Activated T-cell treated with anti-CD3 and anti-CD28 coated beads, Interleukin-2, amount 50 U/mL, for 72 hours (primary cell): ENCODE results near the gene C2orf92. TPM values are rescaled to one million over a fixed set of nuclear protein-coding genes. Genes with fewer than 3 reads are reported as not detected.

Experiments
- ATAC-seq, 2 donors: fragments of 150-1000 bp; cut with Tn5 transposase; replicated peaks in 1 of 2; 2 replicates each; pipeline ENCODE4 v1.10.0; 2021; ENCODE audit warnings: moderate library complexity in 2 of 2, mild to moderate bottlenecking in 1 of 2
- DNase-seq, 2 donors: peaks; one replicate each; pipeline ENCODE4 v3.0.0; 2021 to 2022; ENCODE audit warnings: mixed read lengths in 1 of 2
- H3K27ac Mint-ChIP-seq: one replicate; pipeline ENCODE4 v1.8.0; 2022; ENCODE audit warnings: mild to moderate bottlenecking, moderate library complexity, mixed read lengths
- H3K27me3 Mint-ChIP-seq: one replicate; pipeline ENCODE4 v1.8.0; 2022; ENCODE audit warnings: low read depth, mixed read lengths
- H3K36me3 Mint-ChIP-seq, 2 donors: one replicate each; pipeline ENCODE4 v1.8.0; 2022; ENCODE audit warnings: mixed read lengths in 2 of 2, mild to moderate bottlenecking in 1 of 2; ENCODE audit not compliant: insufficient read depth in 2 of 2
- H3K4me1 Mint-ChIP-seq: one replicate; pipeline ENCODE4 v1.8.0; 2022; ENCODE audit warnings: low read depth, mixed read lengths
- H3K4me3 Mint-ChIP-seq, 2 donors: one replicate each; pipeline ENCODE4 v1.8.0; 2022; ENCODE audit warnings: mild to moderate bottlenecking in 2 of 2, mixed read lengths in 2 of 2, moderate library complexity in 2 of 2
- H3K9me3 Mint-ChIP-seq, 2 donors: one replicate each; pipeline ENCODE4 v1.8.0; 2022; ENCODE audit warnings: mixed read lengths in 2 of 2
- total RNA-seq, 2 donors: library from RNA; stranded (reverse); gene quantifications; one replicate each; pipeline ENCODE4 v1.2.3, GENCODE V29; 2022

Gene C2orf92
- total RNA-seq, 2 donors from 2014 or later: 15.2 to 18.0 TPM

DNA sequence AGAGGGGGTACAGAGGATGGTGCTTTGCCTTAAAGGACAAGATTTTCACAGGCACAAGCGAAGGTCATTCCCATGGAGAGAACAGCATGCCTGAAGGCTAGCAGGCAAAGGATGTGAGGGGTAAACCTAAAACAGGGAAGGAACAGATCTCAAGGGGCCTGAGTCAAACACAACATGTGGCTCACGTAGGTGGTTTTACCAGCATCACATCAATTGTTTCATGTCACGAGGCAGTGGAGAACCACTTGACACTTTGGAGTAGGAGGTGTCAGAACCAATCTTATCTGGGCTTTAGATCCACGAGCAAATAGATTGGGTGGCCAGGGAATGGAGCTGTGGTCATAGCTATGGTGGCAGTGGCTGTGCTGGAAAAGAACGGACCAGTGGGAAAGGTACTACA is 15.2 kb upstream of the C2orf92 start:
- Mint-ChIP-seq H3K27me3 (no peaks in the 10 kb centered on the region), H3K9me3 (no peaks in the 10 kb centered on the region), H3K36me3 (peaks cover 5 to 25% of the 10 kb centered on the region in 2 donors), H3K4me1 (peaks cover 28% of the 10 kb centered on the region), H3K4me3 (no peak overlapping the region), H3K27ac (no peak overlapping the region)
- DNase-seq (no peak), ATAC-seq (peak; percentile 44 to 54)

DNA sequence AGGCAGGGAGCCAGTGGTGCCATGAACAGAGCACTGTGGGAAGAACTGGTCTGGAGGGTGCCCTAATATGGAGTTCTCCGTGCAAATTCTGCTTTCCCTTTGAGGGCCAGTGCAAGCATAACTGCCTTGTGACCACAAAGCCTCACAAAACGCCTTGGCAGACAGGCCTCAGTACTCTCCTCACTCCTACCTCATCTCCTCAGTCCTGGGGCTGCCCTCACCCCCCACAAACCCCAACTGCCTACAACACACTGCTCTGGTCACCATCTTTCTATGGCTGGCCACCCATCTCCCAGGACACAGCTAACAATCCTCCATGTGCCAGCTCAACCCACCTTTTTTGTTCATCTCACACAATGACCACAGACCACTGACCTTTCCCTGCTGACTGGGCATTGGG is 14.7 kb upstream of the C2orf92 start:
- Mint-ChIP-seq H3K36me3 (peaks cover 3 to 21% of the 10 kb centered on the region in 2 donors), H3K27me3 (no peaks in the 10 kb centered on the region), H3K9me3 (no peaks in the 10 kb centered on the region), H3K4me1 (peaks cover 24% of the 10 kb centered on the region), H3K4me3 (no peak overlapping the region), H3K27ac (peak overlapping the region; percentile 5)
- ATAC-seq (peak; percentile 16 to 48), DNase-seq (no peak)

- peaks cover 35% of the 10 kb centered on the region for H3K4me1 Mint-ChIP-seq
These were observed 13.3 kb upstream of the C2orf92 start for GRCh38 chr2:97656129-97656755.

DNA sequence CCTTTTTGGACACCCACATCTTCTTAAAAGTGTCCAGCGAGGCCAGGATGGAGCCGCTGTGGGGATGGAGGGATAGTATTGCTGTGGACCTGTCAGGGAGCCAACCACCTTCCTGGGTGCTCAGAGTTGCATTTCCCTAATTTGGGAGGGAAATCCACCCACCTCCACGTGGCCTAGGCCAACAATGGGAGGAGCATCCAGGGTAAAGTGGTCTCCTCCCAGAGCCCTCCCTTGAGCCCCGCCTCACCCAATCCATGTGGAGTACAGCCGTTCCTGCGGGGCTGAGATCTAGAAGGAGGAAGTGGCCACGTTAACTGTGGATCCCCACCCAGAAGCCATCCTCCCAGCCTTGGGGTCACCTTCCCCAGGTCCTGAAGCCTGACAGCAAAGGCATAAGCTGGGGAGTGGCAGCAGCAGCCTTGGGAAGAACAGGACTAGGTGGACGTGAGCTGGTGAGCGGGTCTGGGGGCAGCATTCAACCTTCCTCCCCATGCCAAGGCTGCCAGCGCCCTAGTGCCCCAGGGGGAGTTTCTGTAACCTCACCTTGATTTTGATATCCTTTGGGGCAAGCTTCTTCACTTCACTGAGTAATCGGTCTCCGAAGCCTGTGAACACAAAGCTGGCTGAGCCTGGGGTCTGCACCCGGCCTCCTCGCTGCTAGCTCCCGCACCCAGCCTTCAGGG is 12.5 kb upstream of the C2orf92 start:
- no peak for DNase-seq
- Mint-ChIP-seq H3K4me3 (no peak overlapping the region), H3K4me1 (peaks cover 43% of the 10 kb centered on the region), H3K27me3 (no peaks in the 10 kb centered on the region), H3K27ac (no peak overlapping the region), H3K9me3 (no peaks in the 10 kb centered on the region), H3K36me3 (peaks cover 0 to 26% of the 10 kb centered on the region in 2 donors)
- ATAC-seq: no peak

More at GRCh38 chr2:97656129-97656755, 13.3 kb upstream of the C2orf92 start:
- Mint-ChIP-seq H3K27me3 (no peaks in the 10 kb centered on the region), H3K9me3 (no peaks in the 10 kb centered on the region), H3K36me3 (peaks cover 0 to 24% of the 10 kb centered on the region in 2 donors), H3K27ac (no peak overlapping the region), H3K4me3 (no peak overlapping the region)
- ATAC-seq (peak in 1 of 2 donors; percentile 4), DNase-seq (no peak)

DNA sequence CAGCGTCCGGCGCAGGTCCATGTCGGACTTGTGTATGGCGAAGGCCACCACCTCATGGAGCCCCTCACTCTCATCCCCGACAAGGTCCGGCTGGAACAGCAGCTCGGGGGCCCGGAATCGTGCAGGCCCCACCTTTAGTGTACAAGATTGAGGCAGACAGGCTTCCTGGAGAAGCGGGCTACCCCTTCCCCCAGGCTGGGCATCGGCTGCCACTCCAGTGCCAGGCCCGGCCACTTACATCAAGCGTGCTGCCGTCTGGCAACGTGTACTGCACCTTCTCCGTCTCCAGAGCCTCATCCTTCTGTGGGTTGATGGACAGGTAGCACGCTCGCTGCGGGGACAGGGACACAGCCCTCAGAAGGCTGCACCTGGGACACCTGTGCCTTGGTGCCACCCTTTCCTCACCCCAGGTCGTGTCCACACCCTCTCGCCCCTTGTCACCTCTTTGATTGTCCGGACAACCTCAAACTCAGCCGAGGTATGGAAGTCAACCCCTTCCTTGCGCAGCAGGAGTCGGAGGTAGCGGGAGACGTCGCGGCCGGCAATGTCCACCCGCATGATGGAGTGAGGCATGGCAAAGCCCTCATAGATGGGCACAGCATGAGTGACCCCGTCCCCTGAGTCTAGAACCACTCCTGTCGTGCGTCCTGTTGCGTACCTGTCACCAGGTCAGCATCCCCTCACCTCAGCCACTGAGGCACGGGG is 11.4 kb upstream of the C2orf92 start:
- no peak overlapping the region for H3K4me3 Mint-ChIP-seq
- no peak for ATAC-seq
- H3K36me3 Mint-ChIP-seq: peaks cover 3 to 26% of the 10 kb centered on the region in 2 donors
- no peak for DNase-seq
- H3K27me3 Mint-ChIP-seq: no peaks in the 10 kb centered on the region
- H3K4me1 Mint-ChIP-seq: peaks cover 50% of the 10 kb centered on the region
- H3K9me3 Mint-ChIP-seq: no peaks in the 10 kb centered on the region
- no peak overlapping the region for H3K27ac Mint-ChIP-seq

DNA sequence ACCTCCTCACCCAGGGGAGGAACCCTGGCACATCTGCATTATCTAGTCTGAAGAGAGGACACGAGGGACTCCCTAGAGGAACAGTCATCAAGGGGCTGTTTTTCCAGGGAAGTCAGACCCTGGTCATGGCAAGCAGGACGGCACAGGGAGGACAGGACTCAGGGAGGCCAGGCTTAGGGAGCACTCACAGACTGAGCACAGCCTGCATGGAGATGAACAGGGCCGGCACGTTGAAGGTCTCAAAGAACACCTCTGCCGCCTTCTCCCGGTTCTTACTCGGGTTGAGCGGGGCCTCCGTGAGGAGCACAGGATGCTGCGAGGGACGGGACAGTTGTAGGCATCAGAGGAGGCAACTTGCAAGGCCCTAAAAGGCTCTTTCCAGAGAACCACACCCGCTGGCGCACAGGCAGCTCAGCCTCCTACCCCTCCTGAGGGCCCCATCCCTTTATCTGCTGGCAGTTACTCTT is 10.8 kb upstream of the C2orf92 start:
- DNase-seq (no peak), ATAC-seq (no peak)
- Mint-ChIP-seq H3K9me3 (no peaks in the 10 kb centered on the region), H3K27me3 (no peaks in the 10 kb centered on the region), H3K27ac (no peak overlapping the region), H3K4me3 (no peak overlapping the region), H3K36me3 (peaks cover 3 to 22% of the 10 kb centered on the region in 2 donors), H3K4me1 (peaks cover 50% of the 10 kb centered on the region)

DNA sequence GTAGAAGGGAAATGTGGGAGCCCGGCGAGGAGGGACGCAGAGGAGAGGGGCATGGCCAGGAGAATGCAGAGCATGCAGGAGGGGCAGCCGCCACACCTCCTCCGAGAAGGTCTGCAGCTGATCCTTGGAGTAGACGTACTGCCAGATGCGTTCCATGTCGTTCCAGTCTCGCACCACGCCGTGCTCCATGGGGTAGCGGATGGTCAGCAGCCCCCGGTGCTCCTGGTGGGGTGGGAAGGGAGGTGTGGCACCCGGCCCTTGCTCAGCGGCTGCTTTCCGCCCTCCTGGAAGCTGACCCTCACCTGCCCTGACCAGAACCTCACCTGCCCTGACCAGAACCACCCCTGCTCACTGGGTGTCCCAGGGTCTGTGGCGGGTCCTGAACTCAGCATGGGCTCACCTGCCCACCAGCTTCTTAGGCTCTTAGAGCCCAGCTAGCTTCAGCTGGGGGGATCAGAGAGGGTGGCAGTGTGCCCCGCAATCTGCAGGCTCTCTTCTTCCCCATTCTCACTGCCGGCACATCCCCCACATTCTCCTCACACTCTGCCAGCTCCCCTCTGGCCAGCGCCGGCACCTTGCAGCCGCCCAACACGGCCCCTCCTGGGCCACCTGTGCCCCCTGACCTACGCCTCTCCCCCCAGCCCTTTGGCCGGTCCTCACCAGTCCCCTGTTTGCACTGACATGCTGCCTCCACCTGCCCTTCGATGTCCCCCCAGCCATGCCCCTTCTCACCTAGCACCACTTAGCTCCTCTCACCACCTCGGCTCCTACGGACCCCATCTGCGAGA is 10.1 kb upstream of the C2orf92 start:
- Mint-ChIP-seq H3K27me3 (no peaks in the 10 kb centered on the region), H3K4me3 (no peak overlapping the region), H3K4me1 (peaks cover 45% of the 10 kb centered on the region), H3K27ac (no peak overlapping the region), H3K36me3 (peaks cover 3 to 22% of the 10 kb centered on the region in 2 donors), H3K9me3 (no peaks in the 10 kb centered on the region)
- no peak for ATAC-seq
- no peak for DNase-seq

DNA sequence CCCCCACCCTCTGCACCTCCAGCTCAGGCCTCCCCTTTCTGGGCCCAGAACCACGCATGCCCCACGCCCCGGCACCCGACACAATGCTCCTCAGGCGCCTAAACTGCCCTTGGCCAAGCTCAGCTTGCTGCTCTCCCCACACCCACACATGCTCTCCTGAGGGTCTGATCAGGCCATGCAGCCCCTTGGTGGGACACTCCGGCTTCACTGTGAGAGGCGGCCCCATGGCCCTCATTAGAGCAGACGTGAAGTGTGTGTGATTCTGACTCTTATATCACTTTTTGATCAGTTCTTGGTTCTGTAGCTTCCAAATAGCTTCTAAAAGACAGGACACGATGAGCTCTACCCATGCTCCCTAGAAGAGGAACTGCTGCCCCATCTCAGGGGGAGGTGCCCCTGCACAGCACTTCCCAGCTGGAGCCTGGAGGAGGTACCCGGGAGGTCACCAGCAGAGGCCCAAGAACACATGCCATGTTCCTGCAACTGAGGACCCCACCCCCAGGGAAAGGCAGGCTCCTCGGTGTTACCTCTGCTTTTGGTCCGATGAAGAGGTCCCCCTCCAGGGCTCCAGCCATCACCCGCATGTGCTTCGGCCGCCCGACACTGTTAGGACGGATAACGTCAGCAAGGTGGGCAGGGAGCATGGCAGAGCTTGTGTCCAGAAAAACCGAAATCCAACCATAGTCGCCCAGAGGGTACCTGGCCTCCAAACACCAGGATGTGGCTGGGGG is 9.3 kb upstream of the C2orf92 start:
- Mint-ChIP-seq H3K27ac (no peak overlapping the region), H3K36me3 (peaks cover 3 to 22% of the 10 kb centered on the region in 2 donors), H3K9me3 (no peaks in the 10 kb centered on the region), H3K4me3 (no peak overlapping the region), H3K4me1 (peaks cover 44% of the 10 kb centered on the region), H3K27me3 (no peaks in the 10 kb centered on the region)
- ATAC-seq (no peak), DNase-seq (no peak)

GRCh38 chr2:97660775-97661389 is 8.6 kb upstream of the C2orf92 start:
- DNase-seq (no peak), ATAC-seq (no peak)
- no peak overlapping the region for H3K27ac Mint-ChIP-seq
- H3K4me1 Mint-ChIP-seq: peaks cover 38% of the 10 kb centered on the region
- H3K27me3 Mint-ChIP-seq: no peaks in the 10 kb centered on the region
- H3K36me3 Mint-ChIP-seq: peaks cover 3 to 22% of the 10 kb centered on the region in 2 donors
- no peaks in the 10 kb centered on the region for H3K9me3 Mint-ChIP-seq
- H3K4me3 Mint-ChIP-seq: peak overlapping the region in 1 of 2 donors; percentile 27

GRCh38 chr2:97661927-97662326 is 7.6 kb upstream of the C2orf92 start:
- no peak for ATAC-seq
- Mint-ChIP-seq H3K36me3 (peaks cover 3 to 23% of the 10 kb centered on the region in 2 donors), H3K4me1 (peaks cover 34% of the 10 kb centered on the region), H3K27ac (peak overlapping the region; percentile 68), H3K4me3 (peak overlapping the region; percentile 91 to 94), H3K9me3 (no peaks in the 10 kb centered on the region), H3K27me3 (no peaks in the 10 kb centered on the region)
- no peak for DNase-seq

DNA sequence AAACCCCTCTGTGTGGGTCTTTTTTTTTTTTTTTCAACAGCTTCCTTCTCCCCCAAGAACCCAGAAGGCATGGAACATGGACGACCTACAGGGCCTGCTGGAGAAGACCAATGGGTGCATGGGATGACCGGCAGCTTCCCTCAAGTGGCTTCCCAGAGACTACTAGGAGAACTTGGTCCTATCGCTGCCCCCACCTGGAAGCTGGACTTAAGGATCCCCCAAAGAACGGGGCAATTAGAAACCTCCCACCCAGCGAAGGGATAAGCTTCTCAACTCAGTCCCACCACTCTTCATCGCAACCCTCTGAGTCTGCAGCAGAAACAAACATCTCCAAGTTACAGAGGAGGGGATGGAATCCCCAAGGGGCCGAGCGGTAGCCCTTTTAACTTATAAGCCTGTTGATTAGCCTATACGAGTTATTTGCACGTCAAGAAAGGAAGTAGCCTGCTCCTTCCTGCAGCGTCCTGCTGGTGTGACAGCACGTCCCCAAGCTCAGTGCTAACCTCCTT is 7.1 kb upstream of the C2orf92 start:
- Mint-ChIP-seq H3K27me3 (no peaks in the 10 kb centered on the region), H3K4me1 (peaks cover 34% of the 10 kb centered on the region), H3K9me3 (no peaks in the 10 kb centered on the region), H3K36me3 (peaks cover 3 to 23% of the 10 kb centered on the region in 2 donors), H3K27ac (peak overlapping the region; percentile 96), H3K4me3 (peak overlapping the region; percentile 91 to 94)
- ATAC-seq: no peak
- DNase-seq: no peak
